Measurements from ENCODE around the gene CRYL1. TPM values are rescaled to one million over a fixed set of nuclear protein-coding genes. Genes with fewer than 3 reads are reported as not detected.
A peak's percentile ranks its signal among the peaks of the same experiment; 100 is the strongest.

CRYL1 gene
- total RNA-seq, 1 experiment from 2014 or later: 26.5 TPM

DNA sequence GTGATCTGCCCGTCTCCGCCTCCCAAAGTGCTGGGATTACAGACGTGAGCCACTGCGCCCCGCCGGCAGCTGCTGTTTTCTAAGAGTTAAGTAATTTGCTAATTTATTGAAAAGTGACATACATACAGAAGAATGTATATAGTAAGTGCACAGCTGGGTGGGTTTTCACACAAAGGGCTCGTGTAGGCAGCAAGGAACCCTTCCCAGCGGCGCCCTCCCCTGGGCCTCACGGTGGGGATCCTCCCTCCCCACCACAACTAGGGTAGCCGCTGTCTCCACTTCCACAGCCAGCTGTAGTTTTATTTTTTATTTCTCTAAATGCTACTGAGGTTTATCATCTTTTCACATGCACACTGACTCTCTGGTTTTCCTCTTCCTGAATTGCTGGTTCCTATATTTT is 64.9 kb downstream of the CRYL1 start:
- H3K9me2 ChIP-seq (ENCODE audit: insufficient read depth): no peaks in the 10 kb centered on the region
- ChIA-PET RAD21 (ENCODE audit: low non-redundant PET in 1 of 2, low total read pairs in 2 of 2, uncharacterized antibody in 2 of 2, unreplicated experiment in 2 of 2) (no interaction called here), POLR2A (no interaction called here), CTCF (no interaction called here)
- no TSS peak for BruUV-seq (replicated peaks)
- peaks cover 21 to 22% of the 10 kb centered on the region in 2 experiments for H3K4me1 ChIP-seq (ENCODE audit: control insufficient read depth in 1 of 2, insufficient read depth in 2 of 2, low read length in 2 of 2)
- intact Hi-C loops (cut with micrococcal nuclease): no loop called here
- H3K27me3 ChIP-seq (ENCODE audit: insufficient read depth, low read length): no peaks in the 10 kb centered on the region
- no peaks in the 10 kb centered on the region for H3K9me3 ChIP-seq (ENCODE audit: control insufficient read depth in 1 of 2, insufficient read depth in 1 of 2, low read depth in 1 of 2, low read length in 2 of 2)
- DNase-seq (ENCODE audit: low read depth, low spot score): no peak
- ATAC-seq: no peak
- H2AFZ ChIP-seq (ENCODE audit: low read depth, low read length, poor library complexity, severe bottlenecking): no peak overlapping the region
- H3K4me3 ChIP-seq (replicated peaks in 1 of 2; ENCODE audit: low read depth in 1 of 2, low read length in 2 of 2): no peak overlapping the region
- peak overlapping the region; percentile 44; the same call in 1 of the 2 replicates for H3K4me2 ChIP-seq (ENCODE audit: low read length)
- no peak overlapping the region for H3K27ac ChIP-seq (ENCODE audit: low read depth, low read length)
- no peak for TF ChIP-seq EGR1 (IDR thresholded peaks at IDR 0.05; ENCODE audit: low read depth)
- TF ChIP-seq SP1 (IDR thresholded peaks at IDR 0.05; ENCODE audit: low read depth): no peak
- no peak for TF ChIP-seq EZH2phosphoT487 (IDR thresholded peaks at IDR 0.05; ENCODE audit: borderline replicate concordance)
- no peaks in the 10 kb centered on the region for H3K79me2 ChIP-seq (ENCODE audit: insufficient read depth, low read length)
- H3K36me3 ChIP-seq (ENCODE audit: control insufficient read depth in 1 of 2, insufficient read depth in 2 of 2, low read length in 2 of 2): no peaks in the 10 kb centered on the region
- H3K9ac ChIP-seq (ENCODE audit: low read length): no peak overlapping the region
- H4K20me1 ChIP-seq (ENCODE audit: insufficient read depth): no peaks in the 10 kb centered on the region

DNA sequence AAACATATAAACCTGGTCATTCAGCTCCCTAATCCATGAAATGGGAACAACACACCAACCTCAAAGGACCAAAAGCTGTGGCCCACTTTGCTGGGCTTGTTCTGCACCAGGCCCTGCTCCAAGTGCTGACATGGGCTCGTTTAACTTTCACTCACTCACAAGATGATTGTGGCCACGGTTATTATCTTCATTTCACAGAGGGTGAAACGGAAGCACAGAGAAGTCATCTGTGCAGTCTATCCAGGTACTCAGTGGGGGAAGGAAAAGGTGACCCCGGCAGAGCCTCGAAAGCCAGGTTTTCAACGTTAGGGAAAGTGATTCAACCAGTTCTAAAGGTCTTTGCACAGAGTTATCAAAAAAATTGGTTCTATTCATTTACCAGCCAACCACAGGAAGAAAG is 68.0 kb downstream of the CRYL1 start:
- no peaks in the 10 kb centered on the region for H3K27me3 ChIP-seq (ENCODE audit: insufficient read depth, low read length)
- H3K4me1 ChIP-seq (ENCODE audit: control insufficient read depth in 1 of 2, insufficient read depth in 2 of 2, low read length in 2 of 2): peaks cover 9 to 13% of the 10 kb centered on the region in 2 experiments; a peak in 3 of 4 replicates
- no peaks in the 10 kb centered on the region for H3K9me3 ChIP-seq (ENCODE audit: control insufficient read depth in 1 of 2, insufficient read depth in 1 of 2, low read depth in 1 of 2, low read length in 2 of 2)
- no peak for ATAC-seq
- no peak overlapping the region for H3K9ac ChIP-seq (ENCODE audit: low read length)
- no peak overlapping the region for H3K4me3 ChIP-seq (replicated peaks in 1 of 2; ENCODE audit: low read depth in 1 of 2, low read length in 2 of 2)
- no peaks in the 10 kb centered on the region for H3K36me3 ChIP-seq (ENCODE audit: control insufficient read depth in 1 of 2, insufficient read depth in 2 of 2, low read length in 2 of 2)
- no peaks in the 10 kb centered on the region for H3K79me2 ChIP-seq (ENCODE audit: insufficient read depth, low read length)
- H4K20me1 ChIP-seq (ENCODE audit: insufficient read depth): no peaks in the 10 kb centered on the region
- DNase-seq (ENCODE audit: low read depth, low spot score): no peak
- H3K27ac ChIP-seq (ENCODE audit: low read depth, low read length): no peak overlapping the region
- intact Hi-C loops (cut with micrococcal nuclease): no loop called here
- RAD21 ChIA-PET (ENCODE audit: low non-redundant PET in 1 of 2, low total read pairs in 2 of 2, uncharacterized antibody in 2 of 2, unreplicated experiment in 2 of 2): no interaction called here
- CTCF ChIA-PET: no interaction called here
- H3K4me2 ChIP-seq (ENCODE audit: low read length): no peak overlapping the region
- no TSS peak for BruUV-seq (replicated peaks)
- H2AFZ ChIP-seq (ENCODE audit: low read depth, low read length, poor library complexity, severe bottlenecking): no peak overlapping the region
- H3K9me2 ChIP-seq (ENCODE audit: insufficient read depth): no peaks in the 10 kb centered on the region
- POLR2A ChIA-PET: no interaction called here
- TF ChIP-seq EZH2 (IDR thresholded peaks at IDR 0.05) (no peak), SRF (IDR thresholded peaks at IDR 0.05; ENCODE audit: low read depth) (no peak), FOSL1 (IDR thresholded peaks at IDR 0.05; ENCODE audit: low read depth) (no peak), CEBPB (IDR thresholded peaks at IDR 0.05; ENCODE audit: low read depth) (no peak), POLR2A (IDR thresholded peaks at IDR 0.05; ENCODE audit: borderline replicate concordance, extremely low read depth, insufficient read depth, insufficient read length) (no peak), EGR1 (IDR thresholded peaks at IDR 0.05; ENCODE audit: low read depth) (no peak), SIN3A (IDR thresholded peaks at IDR 0.05; ENCODE audit: low read depth) (no peak), TCF7L2 (IDR thresholded peaks at IDR 0.05; ENCODE audit: borderline replicate concordance, extremely low read depth, insufficient read depth, insufficient read length) (no peak)
- TF ChIP-seq, protein P1, sequence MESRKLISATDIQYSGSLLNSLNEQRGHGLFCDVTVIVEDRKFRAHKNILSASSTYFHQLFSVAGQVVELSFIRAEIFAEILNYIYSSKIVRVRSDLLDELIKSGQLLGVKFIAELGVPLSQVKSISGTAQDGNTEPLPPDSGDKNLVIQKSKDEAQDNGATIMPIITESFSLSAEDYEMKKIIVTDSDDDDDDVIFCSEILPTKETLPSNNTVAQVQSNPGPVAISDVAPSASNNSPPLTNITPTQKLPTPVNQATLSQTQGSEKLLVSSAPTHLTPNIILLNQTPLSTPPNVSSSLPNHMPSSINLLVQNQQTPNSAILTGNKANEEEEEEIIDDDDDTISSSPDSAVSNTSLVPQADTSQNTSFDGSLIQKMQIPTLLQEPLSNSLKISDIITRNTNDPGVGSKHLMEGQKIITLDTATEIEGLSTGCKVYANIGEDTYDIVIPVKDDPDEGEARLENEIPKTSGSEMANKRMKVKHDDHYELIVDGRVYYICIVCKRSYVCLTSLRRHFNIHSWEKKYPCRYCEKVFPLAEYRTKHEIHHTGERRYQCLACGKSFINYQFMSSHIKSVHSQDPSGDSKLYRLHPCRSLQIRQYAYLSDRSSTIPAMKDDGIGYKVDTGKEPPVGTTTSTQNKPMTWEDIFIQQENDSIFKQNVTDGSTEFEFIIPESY (IDR thresholded peaks at IDR 0.05; ENCODE audit: extremely low read depth, insufficient replicate concordance, low read length): no peak
- TF ChIP-seq, protein P2, sequence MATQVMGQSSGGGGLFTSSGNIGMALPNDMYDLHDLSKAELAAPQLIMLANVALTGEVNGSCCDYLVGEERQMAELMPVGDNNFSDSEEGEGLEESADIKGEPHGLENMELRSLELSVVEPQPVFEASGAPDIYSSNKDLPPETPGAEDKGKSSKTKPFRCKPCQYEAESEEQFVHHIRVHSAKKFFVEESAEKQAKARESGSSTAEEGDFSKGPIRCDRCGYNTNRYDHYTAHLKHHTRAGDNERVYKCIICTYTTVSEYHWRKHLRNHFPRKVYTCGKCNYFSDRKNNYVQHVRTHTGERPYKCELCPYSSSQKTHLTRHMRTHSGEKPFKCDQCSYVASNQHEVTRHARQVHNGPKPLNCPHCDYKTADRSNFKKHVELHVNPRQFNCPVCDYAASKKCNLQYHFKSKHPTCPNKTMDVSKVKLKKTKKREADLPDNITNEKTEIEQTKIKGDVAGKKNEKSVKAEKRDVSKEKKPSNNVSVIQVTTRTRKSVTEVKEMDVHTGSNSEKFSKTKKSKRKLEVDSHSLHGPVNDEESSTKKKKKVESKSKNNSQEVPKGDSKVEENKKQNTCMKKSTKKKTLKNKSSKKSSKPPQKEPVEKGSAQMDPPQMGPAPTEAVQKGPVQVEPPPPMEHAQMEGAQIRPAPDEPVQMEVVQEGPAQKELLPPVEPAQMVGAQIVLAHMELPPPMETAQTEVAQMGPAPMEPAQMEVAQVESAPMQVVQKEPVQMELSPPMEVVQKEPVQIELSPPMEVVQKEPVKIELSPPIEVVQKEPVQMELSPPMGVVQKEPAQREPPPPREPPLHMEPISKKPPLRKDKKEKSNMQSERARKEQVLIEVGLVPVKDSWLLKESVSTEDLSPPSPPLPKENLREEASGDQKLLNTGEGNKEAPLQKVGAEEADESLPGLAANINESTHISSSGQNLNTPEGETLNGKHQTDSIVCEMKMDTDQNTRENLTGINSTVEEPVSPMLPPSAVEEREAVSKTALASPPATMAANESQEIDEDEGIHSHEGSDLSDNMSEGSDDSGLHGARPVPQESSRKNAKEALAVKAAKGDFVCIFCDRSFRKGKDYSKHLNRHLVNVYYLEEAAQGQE (IDR thresholded peaks at IDR 0.05; ENCODE audit: low read depth): no peak
- TF ChIP-seq, protein P3, sequence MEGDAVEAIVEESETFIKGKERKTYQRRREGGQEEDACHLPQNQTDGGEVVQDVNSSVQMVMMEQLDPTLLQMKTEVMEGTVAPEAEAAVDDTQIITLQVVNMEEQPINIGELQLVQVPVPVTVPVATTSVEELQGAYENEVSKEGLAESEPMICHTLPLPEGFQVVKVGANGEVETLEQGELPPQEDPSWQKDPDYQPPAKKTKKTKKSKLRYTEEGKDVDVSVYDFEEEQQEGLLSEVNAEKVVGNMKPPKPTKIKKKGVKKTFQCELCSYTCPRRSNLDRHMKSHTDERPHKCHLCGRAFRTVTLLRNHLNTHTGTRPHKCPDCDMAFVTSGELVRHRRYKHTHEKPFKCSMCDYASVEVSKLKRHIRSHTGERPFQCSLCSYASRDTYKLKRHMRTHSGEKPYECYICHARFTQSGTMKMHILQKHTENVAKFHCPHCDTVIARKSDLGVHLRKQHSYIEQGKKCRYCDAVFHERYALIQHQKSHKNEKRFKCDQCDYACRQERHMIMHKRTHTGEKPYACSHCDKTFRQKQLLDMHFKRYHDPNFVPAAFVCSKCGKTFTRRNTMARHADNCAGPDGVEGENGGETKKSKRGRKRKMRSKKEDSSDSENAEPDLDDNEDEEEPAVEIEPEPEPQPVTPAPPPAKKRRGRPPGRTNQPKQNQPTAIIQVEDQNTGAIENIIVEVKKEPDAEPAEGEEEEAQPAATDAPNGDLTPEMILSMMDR (IDR thresholded peaks at IDR 0.05 in 2 of 3, conservative IDR thresholded peaks at IDR 0.05 in 1 of 3; ENCODE audit: borderline replicate concordance in 1 of 3, insufficient read depth in 1 of 3, low read depth in 2 of 3, low read length in 2 of 3): no peak
- TF ChIP-seq, protein P4, sequence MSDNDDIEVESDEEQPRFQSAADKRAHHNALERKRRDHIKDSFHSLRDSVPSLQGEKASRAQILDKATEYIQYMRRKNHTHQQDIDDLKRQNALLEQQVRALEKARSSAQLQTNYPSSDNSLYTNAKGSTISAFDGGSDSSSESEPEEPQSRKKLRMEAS (IDR thresholded peaks at IDR 0.05): no peak

Data from HCT116 (cell line).